ENCODE results near the gene SLIT1. TPM values are rescaled to one million over a fixed set of nuclear protein-coding genes. Genes with fewer than 3 reads are reported as not detected.

Gene SLIT1
- total and polyA plus RNA-seq, 2 of the 8 experiments (the other 6 are each of a cell fraction or from before 2014, with no cell fraction given) = 0.70 to 0.88 TPM

GRCh38 chr10:97124211-97124610 is 61.5 kb downstream of the SLIT1 start:
- Histone ChIP-seq H3K4me2 (ENCODE audit: insufficient read depth in 1 of 2, low read depth in 2 of 2, low read length in 2 of 2) (no peak overlapping the region), H3K4ac (replicated peaks; ENCODE audit: insufficient read length, low read depth, low read length) (no peak overlapping the region), H3K79me2 (ENCODE audit: control insufficient read depth in 1 of 2, insufficient read depth in 2 of 2, low read length in 2 of 2) (no peaks in the 10 kb centered on the region), H3K23ac (ENCODE audit: insufficient read length) (no peak overlapping the region), H4K91ac (replicated peaks; ENCODE audit: insufficient read length, low read length) (no peak overlapping the region), H3K56ac (replicated peaks; ENCODE audit: insufficient read length, low read depth, low read length) (no peak overlapping the region), H3K27me3 (replicated peaks in 1 of 4; ENCODE audit: control insufficient read depth in 3 of 4, extremely low read depth in 1 of 4, insufficient read depth in 3 of 4, low read length in 3 of 4) (no peaks in the 10 kb centered on the region), H3K23me2 (ENCODE audit: low read depth, low read length) (no peaks in the 10 kb centered on the region), H3K18ac (ENCODE audit: extremely low read depth, low read length) (no peak overlapping the region), H3K79me1 (ENCODE audit: low read depth, low read length) (no peaks in the 10 kb centered on the region), H3K9me3 (ENCODE audit: insufficient read depth in 2 of 2, low read depth in 1 of 2, low read length in 1 of 2) (no peaks in the 10 kb centered on the region), H4K20me1 (replicated peaks in 1 of 2; ENCODE audit: control insufficient read depth in 1 of 2, insufficient read depth in 2 of 2, low read length in 2 of 2) (no peaks in the 10 kb centered on the region), H3K9ac (replicated peaks in 1 of 4; ENCODE audit: extremely low read depth in 1 of 4, low read depth in 3 of 4, low read length in 3 of 4) (no peak overlapping the region), H2BK20ac (ENCODE audit: low read length) (no peak overlapping the region), H2BK12ac (ENCODE audit: low read depth, low read length) (no peak overlapping the region), H2BK5ac (ENCODE audit: low read depth, low read length) (no peak overlapping the region), H2AK5ac (ENCODE audit: low read depth, low read length) (no peak overlapping the region), H4K5ac (ENCODE audit: insufficient read length, low read depth, low read length) (no peak overlapping the region), H3K27ac (ENCODE audit: low read depth, low read length) (no peak overlapping the region), H4K8ac (ENCODE audit: extremely low read depth, insufficient read depth, low read length) (no peak overlapping the region), H3K4me3 (ENCODE audit: extremely low read depth in 1 of 4, insufficient read depth in 2 of 4, low read depth in 3 of 4, low read length in 4 of 4) (no peak overlapping the region), H2BK120ac (replicated peaks; ENCODE audit: low read depth, low read length) (no peak overlapping the region), H2AFZ (ENCODE audit: low read length) (no peak overlapping the region), H3K4me1 (replicated peaks in 1 of 4; ENCODE audit: control insufficient read depth in 3 of 4, insufficient read depth in 4 of 4, low read length in 3 of 4) (peaks cover 0 to 3% (median under 1%) of the 10 kb centered on the region in 4 experiments; a peak in 3 of 7 replicates), H3K36me3 (ENCODE audit: control insufficient read depth in 2 of 4, insufficient read depth in 4 of 4, low read length in 3 of 4) (no peaks in the 10 kb centered on the region), H2BK15ac (ENCODE audit: low read length) (no peak overlapping the region), H3K14ac (ENCODE audit: insufficient read length) (no peak overlapping the region)
- CTCF ChIA-PET (ENCODE audit: partially characterized antibody) = interaction anchor here (0.6 to 43.6 kb wide), 13 partner anchors 3 to 89 kb away, joined by 3 to 759 read pairs (median 4); no protein-coding TSS in a partner anchor
- POLR2A ChIA-PET (ENCODE audit: partially characterized antibody) = no interaction called here
- no peak for DNase-seq (ENCODE audit: low read depth in 1 of 2, low spot score in 2 of 2)
- TF ChIP-seq USF2 (IDR thresholded peaks at IDR 0.05; ENCODE audit: low read length) = no peak
- TF ChIP-seq TAF7 (optimal IDR thresholded peaks at IDR 0.05; ENCODE audit: borderline replicate concordance, low read depth, low read length) = no peak
- no peak for TF ChIP-seq BRCA1 (IDR thresholded peaks at IDR 0.05; ENCODE audit: low read depth, low read length)
- no peak for TF ChIP-seq MAX (IDR thresholded peaks at IDR 0.05)
- no peak for TF ChIP-seq NANOG (IDR thresholded peaks at IDR 0.05; ENCODE audit: insufficient read depth, low read depth, low read length, poor library complexity, severe bottlenecking)
- TF ChIP-seq SUZ12 (IDR thresholded peaks at IDR 0.05; ENCODE audit: low read length) = no peak
- no peak for TF ChIP-seq KDM5A (IDR thresholded peaks at IDR 0.05; ENCODE audit: low read length)
- TF ChIP-seq HDAC2 (IDR thresholded peaks at IDR 0.05; ENCODE audit: borderline replicate concordance in 1 of 2, low read depth in 2 of 2, low read length in 2 of 2) = no peak
- 85% methylated on average over 5 of the region's 5 CpGs; no CpG with 5 or more reads in 1 of the 2 experiments for WGBS, 2 experiments (ENCODE audit: extremely low coverage in 1 of 2, insufficient coverage in 1 of 2, insufficient read length in 1 of 2, insufficient replicate concordance in 2 of 2, low coverage in 1 of 2, low lambda C conversion rate in 2 of 2, missing lambda C conversion rate in 1 of 2)
- FAIRE-seq = no peak

Measured in H1 (cell line).